Measurements from ENCODE around the gene SPEG.

The SPEG gene

GRCh38 chr2:219423652-219424377 is 10.8 kb upstream of the SPEG start:
- no peak for DNase-seq (ENCODE audit: low read depth)

GRCh38 chr2:219425238-219426067 is 9.2 kb upstream of the SPEG start:
- H3K4me3 ChIP-seq (ENCODE audit: low read length), result no peak overlapping the region
- no peak for TF ChIP-seq CTCF (IDR thresholded peaks at IDR 0.05; ENCODE audit: insufficient read depth, low read depth, low read length, missing control alignments)
- DNase-seq (ENCODE audit: low read depth), result no peak

More at GRCh38 chr2:219423652-219424377, 10.8 kb upstream of the SPEG start:
- H3K4me3 ChIP-seq (ENCODE audit: low read length), result no peak overlapping the region
- no peak for TF ChIP-seq CTCF (IDR thresholded peaks at IDR 0.05; ENCODE audit: insufficient read depth, low read depth, low read length, missing control alignments)

- no peak for TF ChIP-seq CTCF (IDR thresholded peaks at IDR 0.05; ENCODE audit: insufficient read depth, low read depth, low read length, missing control alignments)
- DNase-seq (ENCODE audit: low read depth), result no peak
- H3K4me3 ChIP-seq (ENCODE audit: low read length), result no peak overlapping the region
Measured at GRCh38 chr2:219426068-219426443, 8.6 kb upstream of the SPEG start.

- H3K4me3 ChIP-seq (ENCODE audit: low read length), result no peak overlapping the region
- no peak for DNase-seq (ENCODE audit: low read depth)
- no peak for TF ChIP-seq CTCF (IDR thresholded peaks at IDR 0.05; ENCODE audit: insufficient read depth, low read depth, low read length, missing control alignments)
Measured at GRCh38 chr2:219426534-219427136, 8.0 kb upstream of the SPEG start.

- DNase-seq (ENCODE audit: low read depth), result no peak
- H3K4me3 ChIP-seq (ENCODE audit: low read length), result no peak overlapping the region
- TF ChIP-seq CTCF (IDR thresholded peaks at IDR 0.05; ENCODE audit: insufficient read depth, low read depth, low read length, missing control alignments), result no peak
Measured at GRCh38 chr2:219428469-219428868, 6.2 kb upstream of the SPEG start.

GRCh38 chr2:219429958-219430606 is 4.6 kb upstream of the SPEG start:
- no peak for TF ChIP-seq CTCF (IDR thresholded peaks at IDR 0.05; ENCODE audit: insufficient read depth, low read depth, low read length, missing control alignments)
- H3K4me3 ChIP-seq (ENCODE audit: low read length), result no peak overlapping the region
- DNase-seq (ENCODE audit: low read depth), result no peak
